GM20000 (cell line): ENCODE measurements around the gene PHF3.
"Not testable (repeated sequence)": the region's sequence is repeated elsewhere in the genome, so short reads cannot be mapped to it uniquely, and the experiment has no call there.

ENCODE experiments used
- DNase-seq: peaks from one replicate; pipeline ENCODE4 v3.0.0; 2012; ENCODE audit warnings: low spot score
- CTCF ChIP-seq: IDR thresholded peaks from 2 replicates; pipeline ENCODE4 v1.5.1; 2012; ENCODE audit warnings: mild to moderate bottlenecking, control low read depth; ENCODE audit errors: extremely low read depth, missing control alignments

Gene PHF3

GRCh38 chr6:63731930-63732329 lies 96.3 kb downstream of the PHF3 start:
- no peak for TF ChIP-seq CTCF
- DNase-seq, result no peak

GRCh38 chr6:63732336-63732735 lies 96.7 kb downstream of the PHF3 start:
- TF ChIP-seq CTCF, result no peak
- DNase-seq, result no peak

- no peak for DNase-seq
- TF ChIP-seq CTCF, result no peak
Measured at GRCh38 chr6:63734923-63735322, 99.3 kb downstream of the PHF3 start.

- not testable (repeated sequence) for DNase-seq
Measured at GRCh38 chr6:63738190-63738589, 102.6 kb downstream of the PHF3 start.

- DNase-seq, result no peak
- TF ChIP-seq CTCF, result no peak
Measured at GRCh38 chr6:63739094-63739687, 103.6 kb downstream of the PHF3 start.

- no peak for TF ChIP-seq CTCF
- no peak for DNase-seq
Measured at GRCh38 chr6:63740709-63741108, 105.1 kb downstream of the PHF3 start.

- no peak for DNase-seq
- no peak for TF ChIP-seq CTCF
Measured at GRCh38 chr6:63742060-63742459, 106.5 kb downstream of the PHF3 start.

GRCh38 chr6:63743691-63744090 lies 108.1 kb downstream of the PHF3 start:
- no peak for DNase-seq
- no peak for TF ChIP-seq CTCF
